HG02870 (cell line): ENCODE data around the gene RAB4B.
"Not testable (repeated sequence)": the region's sequence is repeated elsewhere in the genome, so short reads cannot be mapped to it uniquely, and the experiment has no call there.

Source experiments
- ATAC-seq: cut with Tn5 transposase; IDR thresholded peaks from one replicate; pipeline ENCODE4 v1.9.1; 2021; ENCODE audit warnings: mild to moderate bottlenecking, moderate library complexity; ENCODE audit not compliant: unreplicated experiment

RAB4B gene

GRCh38 chr19:40842012-40842411 is 64.0 kb downstream of the RAB4B start:
- ATAC-seq = not testable (repeated sequence)

- ATAC-seq = not testable (repeated sequence)
Measured at GRCh38 chr19:40842997-40843652, 65.1 kb downstream of the RAB4B start.

GRCh38 chr19:40843653-40844052 is 65.6 kb downstream of the RAB4B start:
- not testable (repeated sequence) for ATAC-seq
